Tibial nerve (tissue), 4 donors: Measurements from ENCODE around the gene SCRN1. TPM values are rescaled to one million over a fixed set of nuclear protein-coding genes. Genes with fewer than 3 reads are reported as not detected.
A peak's percentile ranks its signal among the peaks of the same experiment; 100 is the strongest.

Experiments
- DNase-seq, 2 donors: peaks; one replicate each; pipeline ENCODE4 v3.0.0-alpha.2; 2019; ENCODE audit warnings: low spot score in 2 of 2
- H3K27ac ChIP-seq, 4 donors: fragments of 200-600 bp; sonication (generic) in 3 of 4; one replicate each; pipeline ENCODE4 v1.5.1; 2017 to 2019; ENCODE audit warnings: mild to moderate bottlenecking in 1 of 4
- H3K27me3 ChIP-seq, 2 donors: fragments of 200-600 bp; sonication (generic) in 1 of 2; one replicate each; pipeline versions ENCODE4 v1.5.1 to v1.6.0; 2017 to 2019
- H3K36me3 ChIP-seq, 3 donors: fragments of 200-600 bp; sonication (generic); one replicate each; pipeline ENCODE4 v1.5.1; 2018 to 2019
- H3K4me1 ChIP-seq, 4 donors: fragments of 200-600 bp; sonication (generic) in 3 of 4; one replicate each; pipeline ENCODE4 v1.5.1; 2017 to 2019
- H3K4me3 ChIP-seq, 4 donors: fragments of 200-600 bp; sonication (generic) in 3 of 4; one replicate each; pipeline ENCODE4 v1.5.1; 2017 to 2019; ENCODE audit warnings: mild to moderate bottlenecking in 1 of 4, moderate library complexity in 1 of 4
- H3K9me3 ChIP-seq, 4 donors: fragments of 200-600 bp; sonication (generic) in 3 of 4; one replicate each; pipeline ENCODE4 v1.5.1; 2017 to 2019
- CTCF ChIP-seq, 5 experiments: fragments of 200-600 bp in 3 of 5; fragments of 450-650 bp in 2 of 5; sonication (generic) in 3 of 5; IDR thresholded peaks; one replicate each; pipeline ENCODE4 v1.5.1; 2016 to 2019; ENCODE audit warnings: antibody characterized with exemption in 5 of 5, mild to moderate bottlenecking in 3 of 5, moderate library complexity in 2 of 5
- EP300 ChIP-seq, 2 donors: sonication (generic); formaldehyde crosslinking; IDR thresholded peaks; one replicate each; pipeline ENCODE4 v1.6.1; 2017; ENCODE audit warnings: antibody characterized with exemption in 2 of 2, mild to moderate bottlenecking in 1 of 2
- POLR2A ChIP-seq, 2 donors: fragments of 450-650 bp; IDR thresholded peaks; one replicate each; pipeline ENCODE4 v1.6.1; 2017; ENCODE audit warnings: antibody characterized with exemption in 2 of 2, mild to moderate bottlenecking in 2 of 2, moderate library complexity in 2 of 2
- WGBS, 2 donors: methylation state at CpG; one replicate each; pipeline ENCODE4 v1.1.5; 2018; 5-methylcytosine and 5-hydroxymethylcytosine counted together
- total RNA-seq, 4 donors: library from RNA; depleted of rRNA; stranded (reverse); fragments of >200 nt; gene quantifications; one replicate each; pipeline ENCODE4 v1.1.0, GENCODE V29; 2016

Gene SCRN1
- total RNA-seq, 4 donors from 2014 or later = 65.1 to 161 (median 119) TPM

GRCh38 chr7:30032310-30033125 lies 42.9 kb upstream of the SCRN1 start:
- no peak overlapping the region for H3K4me3 ChIP-seq
- no peaks in the 10 kb centered on the region for H3K27me3 ChIP-seq
- H3K4me1 ChIP-seq = peaks cover 0 to 45% (median 19%) of the 10 kb centered on the region in 4 donors
- DNase-seq = no peak
- 53 to 60% methylated on average over 4 of the region's 4 CpGs for WGBS, 2 donors
- H3K9me3 ChIP-seq = no peaks in the 10 kb centered on the region
- TF ChIP-seq CTCF (IDR thresholded peaks at IDR 0.05) = no peak
- no peak for TF ChIP-seq POLR2A (IDR thresholded peaks at IDR 0.05)
- no peak for TF ChIP-seq EP300 (IDR thresholded peaks at IDR 0.05)
- peak overlapping the region in 2 of 4 donors; percentile 38 to 95 for H3K27ac ChIP-seq
- H3K36me3 ChIP-seq = no peaks in the 10 kb centered on the region

- Histone ChIP-seq H3K9me3 (no peaks in the 10 kb centered on the region), H3K4me1 (peaks cover 0 to 58% (median 22%) of the 10 kb centered on the region in 4 donors), H3K4me3 (peak overlapping the region in 2 of 4 donors; percentile 93 to 99), H3K27me3 (no peaks in the 10 kb centered on the region), H3K36me3 (no peaks in the 10 kb centered on the region), H3K27ac (peak overlapping the region in 3 of 4 donors; percentile 92 to 95 (median 92))
- WGBS, 2 donors = 24 to 28% methylated on average over 6 of the region's 6 CpGs
- no peak for DNase-seq
- TF ChIP-seq CTCF (IDR thresholded peaks at IDR 0.05) (no peak), POLR2A (IDR thresholded peaks at IDR 0.05) (no peak), EP300 (IDR thresholded peaks at IDR 0.05) (no peak)
These were observed 40.1 kb upstream of the SCRN1 start for GRCh38 chr7:30029696-30030095.

DNA sequence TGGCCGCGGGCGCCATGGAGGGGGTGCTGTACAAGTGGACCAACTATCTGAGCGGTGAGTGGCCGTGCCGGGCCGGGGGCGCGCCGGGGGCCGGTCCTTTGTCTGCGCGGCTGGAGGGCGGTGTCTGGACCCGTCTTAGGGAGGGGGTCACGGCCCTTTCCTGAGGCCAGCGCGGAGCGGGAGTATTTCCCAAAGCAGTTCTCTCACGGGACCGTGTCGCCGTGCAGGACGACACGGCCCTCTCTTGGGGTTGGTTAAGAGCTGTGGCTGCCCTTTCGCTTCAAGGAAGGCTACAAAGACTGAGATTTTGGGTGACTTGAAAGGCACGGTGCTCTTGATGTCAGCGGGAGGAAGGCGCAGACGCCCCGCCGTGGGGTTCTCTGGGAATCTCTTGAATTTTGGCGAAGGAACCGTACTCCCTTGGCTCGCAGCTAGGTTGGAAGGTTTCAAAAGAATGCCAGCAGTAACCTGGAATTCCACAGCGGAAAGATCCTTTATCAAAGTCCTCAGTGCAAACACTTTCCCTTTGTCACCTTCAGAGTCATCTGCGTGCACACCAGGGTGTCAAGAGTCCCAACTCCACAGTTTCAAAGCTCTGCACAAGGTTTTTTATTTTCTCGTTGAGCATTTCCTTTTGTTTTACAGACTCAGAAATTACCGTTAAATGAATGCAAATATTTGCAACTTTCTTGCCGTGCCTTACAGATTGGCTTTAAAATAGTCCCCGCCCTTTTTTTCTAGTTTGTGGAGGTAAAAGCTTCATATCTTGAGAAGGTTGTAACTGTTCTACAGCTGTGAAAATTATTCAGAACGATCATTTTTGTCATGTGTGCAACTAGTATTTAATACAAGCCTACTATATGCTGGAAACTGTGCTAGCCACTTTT lies 39.4 kb upstream of the SCRN1 start:
- H3K9me3 ChIP-seq = no peaks in the 10 kb centered on the region
- 0 to 1% methylated on average over 22 to 26 of the region's 42 CpGs for WGBS, 2 donors
- peak in 1 of 2 donors; percentile 32 for DNase-seq
- no peaks in the 10 kb centered on the region for H3K27me3 ChIP-seq
- TF ChIP-seq POLR2A (IDR thresholded peaks at IDR 0.05) = no peak
- no peak for TF ChIP-seq EP300 (IDR thresholded peaks at IDR 0.05)
- TF ChIP-seq CTCF (IDR thresholded peaks at IDR 0.05) = no peak
- peak overlapping the region; percentile 92 to 95 (median 92) for H3K27ac ChIP-seq
- no peaks in the 10 kb centered on the region for H3K36me3 ChIP-seq
- peak overlapping the region; percentile 91 to 99 (median 94) for H3K4me3 ChIP-seq
- H3K4me1 ChIP-seq = peaks cover 0 to 65% (median 22%) of the 10 kb centered on the region in 4 donors

- Histone ChIP-seq H3K27me3 (no peaks in the 10 kb centered on the region), H3K36me3 (no peaks in the 10 kb centered on the region), H3K27ac (peak within 1 kb of the TSS; percentile 92 to 95 (median 92)), H3K4me1 (peaks cover 0 to 68% (median 22%) of the 10 kb centered on the region in 4 donors), H3K4me3 (peak within 1 kb of the TSS; percentile 91 to 99 (median 94)), H3K9me3 (no peaks in the 10 kb centered on the region)
- TF ChIP-seq CTCF (IDR thresholded peaks at IDR 0.05) (peak in 3 of 5 experiments; percentile 5 to 65 (median 62)), POLR2A (IDR thresholded peaks at IDR 0.05) (peak; percentile 65 to 90), EP300 (IDR thresholded peaks at IDR 0.05) (peak; percentile 35 to 93)
- 0% methylated on average over 28 to 51 of the region's 70 CpGs for WGBS, 2 donors
- DNase-seq = peak; percentile 70 to 75
These were observed 38.7 kb upstream of the SCRN1 start, which contains the start of gene PLEKHA8 for GRCh38 chr7:30028216-30028748. PLEKHA8 (plus strand) TSS chr7:30028412; CDS start chr7:30028763, 351 bp downstream.
